Sigmoid colon (tissue), 7 donors: Measurements from ENCODE around the gene TM9SF4. TPM values are rescaled to one million over a fixed set of nuclear protein-coding genes. Genes with fewer than 3 reads are reported as not detected.

ENCODE experiments used
- DNase-seq: peaks from one replicate; pipeline ENCODE4 v3.0.0-alpha.2; 2019
- H3K27ac ChIP-seq, 4 donors: fragments of 200-600 bp; sonication (generic); one replicate each; pipeline ENCODE4 v1.5.1; 2016 to 2019; ENCODE audit warnings: mild to moderate bottlenecking in 1 of 4
- H3K27me3 ChIP-seq, 3 donors: fragments of 200-600 bp; sonication (generic); one replicate each; pipeline ENCODE4 v1.5.1; 2019; ENCODE audit warnings: mild to moderate bottlenecking in 1 of 3
- H3K36me3 ChIP-seq, 4 donors: fragments of 200-600 bp; sonication (generic); one replicate each; pipeline ENCODE4 v1.5.1; 2016 to 2019
- H3K4me1 ChIP-seq, 4 donors: fragments of 200-600 bp; sonication (generic); one replicate each; pipeline ENCODE4 v1.5.1; 2017 to 2019
- H3K4me3 ChIP-seq, 4 donors: fragments of 200-600 bp; sonication (generic); one replicate each; pipeline ENCODE4 v1.5.1; 2017 to 2019; ENCODE audit warnings: mild to moderate bottlenecking in 2 of 4, moderate library complexity in 1 of 4
- H3K9me3 ChIP-seq, 4 donors: fragments of 200-600 bp in 3 of 4; sonication (generic) in 3 of 4; one replicate each; pipeline versions ENCODE4 v1.5.1 to v1.6.1; 2013 to 2019
- EP300 ChIP-seq, 4 donors: sonication (generic); formaldehyde crosslinking; IDR thresholded peaks; one replicate each; pipeline ENCODE4 v1.6.1; 2017; ENCODE audit warnings: antibody characterized with exemption in 4 of 4
- POLR2A ChIP-seq, 2 donors: fragments of 450-650 bp; IDR thresholded peaks; one replicate each; pipeline ENCODE4 v1.6.1; 2016; ENCODE audit warnings: antibody characterized with exemption in 2 of 2, mild to moderate bottlenecking in 2 of 2, moderate library complexity in 2 of 2
- POLR2AphosphoS5 ChIP-seq, 4 donors: sonication (generic); formaldehyde crosslinking; IDR thresholded peaks; one replicate each; pipeline ENCODE4 v1.6.1; 2017; ENCODE audit warnings: antibody characterized with exemption in 4 of 4
- WGBS, 2 donors: extraction: QIAGEN DNeasy Blood & Tissue Kit; methylation state at CpG; one replicate each; pipeline ENCODE4 v1.1.7; 2013; 5-methylcytosine and 5-hydroxymethylcytosine counted together
- intact Hi-C: fragments of 100-400 bp; cut with DNase I; formaldehyde crosslinking; loops from one replicate; pipeline ENCODE4 v1.15.1; 2023
- polyA plus RNA-seq, 3 donors: library from polyadenylated mRNA; stranded (reverse); fragments of 200-250 nt; gene quantifications; one replicate each; pipeline ENCODE4 v1.2.3, GENCODE V29; 2013
- total RNA-seq, 4 donors: library from RNA; depleted of rRNA; stranded (reverse); fragments of >200 nt; gene quantifications; one replicate each; pipeline ENCODE4 v1.1.0, GENCODE V29; 2016
- TF ChIP-seq, protein P1 (sequence below), 4 experiments: fragments of 450-650 bp in 3 of 4; fragments of 200-600 bp in 1 of 4; IDR thresholded peaks; one replicate each; pipeline ENCODE4 v1.5.1; 2016 to 2019; ENCODE audit warnings: antibody characterized with exemption in 4 of 4, mild to moderate bottlenecking in 3 of 4, moderate library complexity in 2 of 4
- donor health status: healthy with polysubstance abuse.
- donor health status: Bipolar disorder and iron deficiency.
- donor health status: healthy.

TM9SF4 gene
- total and polyA plus RNA-seq, 7 donors: 6.6 to 38.3 (median 17.1) TPM

DNA sequence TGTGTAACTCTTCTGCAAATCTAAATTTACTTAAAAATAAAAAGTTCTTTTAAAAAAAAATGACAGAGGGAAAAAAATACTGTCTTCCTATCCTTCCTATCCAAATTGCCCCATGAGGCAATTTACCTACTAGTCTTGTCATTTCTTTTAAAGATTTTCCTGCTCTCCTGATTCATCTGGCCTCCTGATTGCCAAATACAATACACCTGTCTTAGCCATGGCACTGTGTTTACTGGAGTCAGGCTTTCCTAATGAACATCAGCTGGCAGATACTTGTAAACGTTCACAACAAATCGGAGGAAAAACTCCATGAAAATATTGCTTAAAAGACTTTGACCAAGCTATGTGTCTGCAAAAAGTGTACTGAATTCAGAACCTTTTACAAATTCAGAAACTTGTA is 21.5 kb downstream of the TM9SF4 start:
- H3K27me3 ChIP-seq: no peaks in the 10 kb centered on the region
- TF ChIP-seq POLR2AphosphoS5 (IDR thresholded peaks at IDR 0.05) (no peak), EP300 (IDR thresholded peaks at IDR 0.05) (no peak), POLR2A (IDR thresholded peaks at IDR 0.05) (no peak)
- TF ChIP-seq, protein P1, sequence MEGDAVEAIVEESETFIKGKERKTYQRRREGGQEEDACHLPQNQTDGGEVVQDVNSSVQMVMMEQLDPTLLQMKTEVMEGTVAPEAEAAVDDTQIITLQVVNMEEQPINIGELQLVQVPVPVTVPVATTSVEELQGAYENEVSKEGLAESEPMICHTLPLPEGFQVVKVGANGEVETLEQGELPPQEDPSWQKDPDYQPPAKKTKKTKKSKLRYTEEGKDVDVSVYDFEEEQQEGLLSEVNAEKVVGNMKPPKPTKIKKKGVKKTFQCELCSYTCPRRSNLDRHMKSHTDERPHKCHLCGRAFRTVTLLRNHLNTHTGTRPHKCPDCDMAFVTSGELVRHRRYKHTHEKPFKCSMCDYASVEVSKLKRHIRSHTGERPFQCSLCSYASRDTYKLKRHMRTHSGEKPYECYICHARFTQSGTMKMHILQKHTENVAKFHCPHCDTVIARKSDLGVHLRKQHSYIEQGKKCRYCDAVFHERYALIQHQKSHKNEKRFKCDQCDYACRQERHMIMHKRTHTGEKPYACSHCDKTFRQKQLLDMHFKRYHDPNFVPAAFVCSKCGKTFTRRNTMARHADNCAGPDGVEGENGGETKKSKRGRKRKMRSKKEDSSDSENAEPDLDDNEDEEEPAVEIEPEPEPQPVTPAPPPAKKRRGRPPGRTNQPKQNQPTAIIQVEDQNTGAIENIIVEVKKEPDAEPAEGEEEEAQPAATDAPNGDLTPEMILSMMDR (IDR thresholded peaks at IDR 0.05): no peak
- 31 to 84% methylated on average over 2 of the region's 2 CpGs for WGBS, 2 donors
- H3K27ac ChIP-seq: no peak overlapping the region
- intact Hi-C loops: no loop called here
- DNase-seq: no peak
- H3K4me3 ChIP-seq: no peak overlapping the region
- peaks cover 0 to under 1% (median 0%) of the 10 kb centered on the region in 4 donors for H3K4me1 ChIP-seq
- H3K36me3 ChIP-seq: peaks cover 0 to 14% (median 0%) of the 10 kb centered on the region in 4 donors
- H3K9me3 ChIP-seq: no peaks in the 10 kb centered on the region

DNA sequence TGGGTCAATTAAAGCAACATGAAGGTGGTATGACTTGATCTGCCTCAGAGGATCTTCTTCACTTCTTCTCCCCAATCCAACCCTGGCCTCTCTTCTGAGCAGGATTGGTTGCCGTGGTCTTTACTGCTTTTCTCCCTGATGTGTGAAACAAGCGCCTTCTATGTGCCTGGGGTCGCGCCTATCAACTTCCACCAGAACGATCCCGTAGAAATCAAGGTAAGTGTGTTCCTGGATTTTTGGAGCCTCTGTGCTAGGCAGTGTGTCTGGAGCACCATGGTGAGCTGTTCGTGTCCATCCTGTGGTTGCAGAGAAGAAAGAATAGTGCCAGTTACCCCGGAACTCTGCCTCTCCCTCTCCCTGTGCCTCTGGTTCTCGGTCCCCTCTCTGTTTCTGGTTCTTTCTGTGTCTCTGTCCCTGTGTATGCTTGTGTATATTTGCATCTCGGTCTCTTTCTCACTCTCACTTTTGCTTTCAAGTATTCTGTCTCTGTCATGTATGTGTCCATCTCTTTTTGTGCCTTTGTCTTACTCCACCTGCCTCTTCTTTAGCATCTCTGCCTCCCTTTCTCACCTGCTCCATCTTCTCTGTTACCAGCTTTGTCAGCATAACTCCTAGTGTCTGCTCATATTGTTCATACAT is 23.5 kb downstream of the TM9SF4 start:
- intact Hi-C loops: no loop called here
- Histone ChIP-seq H3K4me1 (peaks cover 0 to 4% (median 0%) of the 10 kb centered on the region in 4 donors), H3K4me3 (no peak overlapping the region), H3K9me3 (no peaks in the 10 kb centered on the region), H3K36me3 (peaks cover 0 to 34% (median 11%) of the 10 kb centered on the region in 4 donors), H3K27me3 (no peaks in the 10 kb centered on the region), H3K27ac (no peak overlapping the region)
- DNase-seq: peak; percentile 27
- 86 to 92% methylated on average over 10 of the region's 10 CpGs for WGBS, 2 donors
- TF ChIP-seq POLR2A (IDR thresholded peaks at IDR 0.05): no peak
- TF ChIP-seq POLR2AphosphoS5 (IDR thresholded peaks at IDR 0.05): no peak
- TF ChIP-seq EP300 (IDR thresholded peaks at IDR 0.05): no peak
- TF ChIP-seq, protein P1 (IDR thresholded peaks at IDR 0.05): no peak

DNA sequence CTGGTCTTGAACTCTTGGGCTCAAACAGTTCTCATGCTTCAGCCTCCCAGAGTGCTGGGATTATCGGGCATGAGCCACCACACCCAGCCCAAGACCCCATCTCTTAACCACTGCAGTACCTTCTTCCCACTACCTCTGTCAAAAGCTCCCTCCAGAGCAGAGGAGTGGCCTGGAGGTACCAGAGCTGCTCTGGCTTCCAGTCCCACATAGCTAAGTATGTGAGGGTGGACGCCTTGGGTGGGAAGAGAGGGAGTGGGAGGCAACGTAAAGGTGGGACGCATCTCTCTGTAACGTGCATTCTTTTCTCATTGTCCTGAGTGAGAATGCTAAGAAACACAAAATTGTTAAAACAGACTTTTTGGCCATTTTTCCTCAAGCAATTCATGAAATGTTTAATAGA is 24.5 kb downstream of the TM9SF4 start:
- peak; percentile 25 for DNase-seq
- H3K27me3 ChIP-seq: no peaks in the 10 kb centered on the region
- no peak for TF ChIP-seq EP300 (IDR thresholded peaks at IDR 0.05)
- no peak for TF ChIP-seq POLR2A (IDR thresholded peaks at IDR 0.05)
- no peak for TF ChIP-seq POLR2AphosphoS5 (IDR thresholded peaks at IDR 0.05)
- TF ChIP-seq, protein P1 (IDR thresholded peaks at IDR 0.05): no peak
- intact Hi-C loops: no loop called here
- no peak overlapping the region for H3K27ac ChIP-seq
- H3K4me3 ChIP-seq: no peak overlapping the region
- peaks cover 0 to 44% (median 20%) of the 10 kb centered on the region in 4 donors for H3K36me3 ChIP-seq
- no peaks in the 10 kb centered on the region for H3K9me3 ChIP-seq
- WGBS, 2 donors: 93 to 96% methylated on average over 5 of the region's 5 CpGs
- H3K4me1 ChIP-seq: peaks cover 0 to 4% (median 0%) of the 10 kb centered on the region in 4 donors

DNA sequence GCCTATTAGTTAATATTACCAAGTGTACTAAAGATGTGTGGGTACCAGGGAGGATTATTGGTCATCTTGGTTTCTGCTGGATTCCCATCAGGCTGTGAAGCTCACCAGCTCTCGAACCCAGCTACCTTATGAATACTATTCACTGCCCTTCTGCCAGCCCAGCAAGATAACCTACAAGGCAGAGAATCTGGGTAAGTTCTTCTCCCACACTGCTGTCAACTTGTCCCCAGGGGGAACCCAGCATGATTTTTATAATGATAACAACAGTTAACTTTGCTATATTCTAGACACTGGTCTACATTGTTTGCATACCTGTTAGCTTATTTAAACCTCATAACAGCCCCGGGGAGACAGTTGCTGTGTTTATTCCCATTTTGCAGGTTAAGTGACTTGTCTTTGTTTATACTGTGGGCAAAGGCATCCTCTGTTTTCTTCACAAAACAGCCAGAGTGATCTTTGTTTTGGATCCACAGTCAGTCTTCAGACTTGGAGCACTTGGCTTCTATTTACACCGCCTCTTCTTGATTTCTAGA is 26.5 kb downstream of the TM9SF4 start:
- DNase-seq: no peak
- TF ChIP-seq POLR2A (IDR thresholded peaks at IDR 0.05): no peak
- no peak for TF ChIP-seq EP300 (IDR thresholded peaks at IDR 0.05)
- TF ChIP-seq, protein P1 (IDR thresholded peaks at IDR 0.05): no peak
- TF ChIP-seq POLR2AphosphoS5 (IDR thresholded peaks at IDR 0.05): no peak
- no peak overlapping the region for H3K4me3 ChIP-seq
- H3K27me3 ChIP-seq: no peaks in the 10 kb centered on the region
- WGBS, 2 donors: 83 to 84% methylated on average over 3 of the region's 3 CpGs
- no peaks in the 10 kb centered on the region for H3K9me3 ChIP-seq
- intact Hi-C loops: no loop called here
- H3K27ac ChIP-seq: no peak overlapping the region
- peaks cover 0 to 4% (median 0%) of the 10 kb centered on the region in 4 donors for H3K4me1 ChIP-seq
- H3K36me3 ChIP-seq: peaks cover 0 to 62% (median 33%) of the 10 kb centered on the region in 4 donors
